Hepatocyte (in vitro differentiated cells): ENCODE results near the gene PHYKPL.

Source experiments
- EZH2phosphoT487 ChIP-seq: fragments of 200-600 bp; sonication (generic); IDR thresholded peaks from one replicate; pipeline ENCODE4 v1.6.1; 2018; ENCODE audit warnings: antibody characterized with exemption, mild to moderate bottlenecking, low read depth, moderate library complexity; ENCODE audit not compliant: unreplicated experiment, severe bottlenecking
- TF ChIP-seq, protein P1 (sequence below): fragments of 200-600 bp; sonication (generic); IDR thresholded peaks from 2 replicates; pipeline ENCODE4 v1.5.1; 2016; ENCODE audit warnings: antibody characterized with exemption, mild to moderate bottlenecking; ENCODE audit not compliant: poor library complexity

DNA sequence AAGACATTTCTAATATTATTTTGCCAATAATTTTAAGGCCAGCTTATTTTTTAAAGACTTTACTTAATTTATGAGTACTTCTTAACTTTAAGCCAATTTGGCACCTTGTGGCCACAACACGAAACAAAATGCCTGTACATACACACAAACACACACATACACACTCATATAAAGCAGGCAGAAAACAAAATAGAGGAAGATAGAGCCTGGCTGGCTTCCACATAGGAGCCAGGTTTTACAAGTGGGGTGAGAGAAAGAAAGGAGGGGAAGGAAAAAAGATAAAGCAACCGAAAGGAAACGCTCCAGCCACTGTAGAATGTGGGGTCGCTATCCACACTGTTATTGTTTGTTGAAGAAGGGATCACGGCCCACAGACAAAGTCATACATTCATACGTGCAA, 55.8 kb downstream of the PHYKPL start:
- TF ChIP-seq EZH2phosphoT487 = no peak
- TF ChIP-seq, protein P1, sequence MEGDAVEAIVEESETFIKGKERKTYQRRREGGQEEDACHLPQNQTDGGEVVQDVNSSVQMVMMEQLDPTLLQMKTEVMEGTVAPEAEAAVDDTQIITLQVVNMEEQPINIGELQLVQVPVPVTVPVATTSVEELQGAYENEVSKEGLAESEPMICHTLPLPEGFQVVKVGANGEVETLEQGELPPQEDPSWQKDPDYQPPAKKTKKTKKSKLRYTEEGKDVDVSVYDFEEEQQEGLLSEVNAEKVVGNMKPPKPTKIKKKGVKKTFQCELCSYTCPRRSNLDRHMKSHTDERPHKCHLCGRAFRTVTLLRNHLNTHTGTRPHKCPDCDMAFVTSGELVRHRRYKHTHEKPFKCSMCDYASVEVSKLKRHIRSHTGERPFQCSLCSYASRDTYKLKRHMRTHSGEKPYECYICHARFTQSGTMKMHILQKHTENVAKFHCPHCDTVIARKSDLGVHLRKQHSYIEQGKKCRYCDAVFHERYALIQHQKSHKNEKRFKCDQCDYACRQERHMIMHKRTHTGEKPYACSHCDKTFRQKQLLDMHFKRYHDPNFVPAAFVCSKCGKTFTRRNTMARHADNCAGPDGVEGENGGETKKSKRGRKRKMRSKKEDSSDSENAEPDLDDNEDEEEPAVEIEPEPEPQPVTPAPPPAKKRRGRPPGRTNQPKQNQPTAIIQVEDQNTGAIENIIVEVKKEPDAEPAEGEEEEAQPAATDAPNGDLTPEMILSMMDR = no peak
